AG09309 (cell line): ENCODE measurements around the gene EEIG2.
A peak's percentile ranks its signal among the peaks of the same experiment; 100 is the strongest.

Source experiments
- DNase-seq: peaks from one replicate; pipeline ENCODE4 v3.0.0-alpha.2; 2010; ENCODE audit warnings: low read depth
- H3K4me3 ChIP-seq: 2 replicates; pipeline ENCODE4 v1.5.1; 2011; ENCODE audit warnings: mild to moderate bottlenecking, low read depth, low read length, moderate library complexity; ENCODE audit not compliant: control insufficient read depth
- TF ChIP-seq, protein P1 (sequence below): IDR thresholded peaks from 2 replicates; pipeline ENCODE4 v1.5.1; 2011; ENCODE audit warnings: mild to moderate bottlenecking, low read depth, low read length, inconsistent platforms; ENCODE audit not compliant: insufficient read depth, control insufficient read depth; ENCODE audit errors: missing control alignments

EEIG2 gene

DNA sequence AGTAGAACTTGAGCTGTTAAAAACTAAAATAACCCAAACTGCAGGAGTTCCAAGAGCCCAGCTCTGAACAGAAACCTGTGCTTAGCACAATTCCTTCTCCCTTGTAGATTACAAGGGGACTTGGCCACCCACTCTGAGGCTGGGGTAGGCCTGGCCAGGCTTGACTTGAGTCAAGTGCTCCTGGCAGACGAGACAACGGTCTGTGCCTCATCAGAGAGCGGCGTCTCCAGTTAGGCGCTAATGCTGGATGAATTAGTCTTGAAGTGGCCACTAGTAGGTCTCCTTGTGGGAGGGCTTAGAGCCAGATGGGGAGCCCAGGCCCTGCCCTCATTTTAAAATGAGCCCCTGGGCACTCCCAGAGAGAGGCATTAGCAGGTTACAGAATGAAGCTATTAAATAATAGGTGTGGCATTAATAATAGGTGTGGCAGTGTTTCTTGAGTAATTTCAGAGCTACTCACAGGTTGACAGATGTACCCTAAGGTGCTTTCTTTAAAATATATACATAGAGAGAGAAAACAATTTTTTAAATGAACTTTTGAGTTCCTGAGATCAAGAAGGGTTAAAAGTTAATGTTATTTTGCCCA is 1.1 kb downstream of the EEIG2 start:
- no peak for DNase-seq
- TF ChIP-seq, protein P1, sequence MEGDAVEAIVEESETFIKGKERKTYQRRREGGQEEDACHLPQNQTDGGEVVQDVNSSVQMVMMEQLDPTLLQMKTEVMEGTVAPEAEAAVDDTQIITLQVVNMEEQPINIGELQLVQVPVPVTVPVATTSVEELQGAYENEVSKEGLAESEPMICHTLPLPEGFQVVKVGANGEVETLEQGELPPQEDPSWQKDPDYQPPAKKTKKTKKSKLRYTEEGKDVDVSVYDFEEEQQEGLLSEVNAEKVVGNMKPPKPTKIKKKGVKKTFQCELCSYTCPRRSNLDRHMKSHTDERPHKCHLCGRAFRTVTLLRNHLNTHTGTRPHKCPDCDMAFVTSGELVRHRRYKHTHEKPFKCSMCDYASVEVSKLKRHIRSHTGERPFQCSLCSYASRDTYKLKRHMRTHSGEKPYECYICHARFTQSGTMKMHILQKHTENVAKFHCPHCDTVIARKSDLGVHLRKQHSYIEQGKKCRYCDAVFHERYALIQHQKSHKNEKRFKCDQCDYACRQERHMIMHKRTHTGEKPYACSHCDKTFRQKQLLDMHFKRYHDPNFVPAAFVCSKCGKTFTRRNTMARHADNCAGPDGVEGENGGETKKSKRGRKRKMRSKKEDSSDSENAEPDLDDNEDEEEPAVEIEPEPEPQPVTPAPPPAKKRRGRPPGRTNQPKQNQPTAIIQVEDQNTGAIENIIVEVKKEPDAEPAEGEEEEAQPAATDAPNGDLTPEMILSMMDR: peak; percentile 15

DNA sequence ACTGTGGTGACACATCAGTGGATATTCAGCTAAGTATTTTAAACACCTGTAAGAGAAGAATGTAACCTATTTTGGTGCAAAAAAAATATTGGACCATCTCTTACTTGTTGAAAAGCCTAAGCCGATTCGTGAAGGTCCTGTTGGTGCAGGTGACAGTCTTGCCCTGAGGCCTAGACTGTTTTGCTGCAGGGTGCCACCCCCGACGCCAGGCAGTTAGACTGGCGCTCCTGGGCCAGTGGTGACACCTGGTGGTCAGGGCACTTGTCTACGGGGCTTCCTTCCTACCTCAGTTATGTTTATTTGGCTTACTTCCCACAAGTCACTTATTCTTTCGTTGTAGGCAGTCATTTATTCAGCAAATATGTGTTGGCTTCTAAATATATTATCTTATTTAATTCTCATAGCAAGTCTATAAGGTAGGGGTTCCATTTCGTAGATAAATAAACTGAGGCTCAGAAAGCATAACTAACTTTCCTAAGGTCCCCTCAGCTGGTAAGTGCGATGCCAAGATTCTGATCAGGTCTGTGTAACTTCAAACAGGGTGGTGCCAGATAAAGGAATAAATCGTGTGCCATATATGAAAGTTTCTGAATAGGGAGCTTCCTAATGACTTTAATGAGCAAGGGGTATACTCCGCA is 1.9 kb downstream of the EEIG2 start:
- DNase-seq: no peak
- TF ChIP-seq, protein P1: peak; percentile 35
- H3K4me3 ChIP-seq: no peak overlapping the region

More for the DNA sequence above, 1.1 kb downstream of the EEIG2 start:
- peak overlapping the region; percentile 79 for H3K4me3 ChIP-seq

DNA sequence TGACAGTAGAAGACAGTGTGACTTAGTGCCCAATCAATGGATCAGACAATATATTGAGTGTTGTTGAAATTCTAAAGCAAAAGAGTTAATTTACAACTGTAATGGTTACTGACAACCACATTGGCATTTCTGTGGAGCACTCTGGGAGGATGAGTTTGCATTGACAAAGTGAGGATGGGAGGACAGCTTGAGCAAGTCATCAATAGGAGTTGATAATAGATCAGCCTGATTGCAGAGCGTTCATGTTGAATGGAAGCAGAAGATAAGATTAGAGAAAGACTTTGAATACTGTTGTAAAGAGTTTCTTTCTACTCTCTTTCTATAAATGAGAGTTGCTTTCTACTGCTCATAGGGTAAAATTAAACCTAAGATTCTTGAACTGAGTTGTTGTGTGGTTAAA is 3.9 kb downstream of the EEIG2 start:
- no peak for DNase-seq
- TF ChIP-seq, protein P1: no peak
- no peak overlapping the region for H3K4me3 ChIP-seq

DNA sequence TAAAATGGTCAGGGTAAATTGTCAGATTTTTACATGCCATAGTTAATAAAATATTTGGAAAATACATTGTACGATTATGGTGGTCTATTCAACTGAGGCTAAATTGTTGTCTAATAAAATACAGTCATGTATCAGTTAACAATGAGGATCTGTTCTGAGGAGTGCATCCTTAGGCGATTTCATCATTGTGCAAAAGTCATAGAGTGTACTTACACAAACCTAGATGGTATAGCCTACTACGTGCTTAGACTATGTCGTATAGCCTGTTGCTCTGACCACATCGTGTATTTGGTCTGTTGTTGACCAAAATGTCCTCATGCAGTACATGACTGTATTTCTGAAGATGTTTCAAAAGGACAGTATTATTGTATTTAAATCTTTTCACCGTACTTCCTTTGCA is 5.2 kb downstream of the EEIG2 start:
- TF ChIP-seq, protein P1: no peak
- no peak for DNase-seq

DNA sequence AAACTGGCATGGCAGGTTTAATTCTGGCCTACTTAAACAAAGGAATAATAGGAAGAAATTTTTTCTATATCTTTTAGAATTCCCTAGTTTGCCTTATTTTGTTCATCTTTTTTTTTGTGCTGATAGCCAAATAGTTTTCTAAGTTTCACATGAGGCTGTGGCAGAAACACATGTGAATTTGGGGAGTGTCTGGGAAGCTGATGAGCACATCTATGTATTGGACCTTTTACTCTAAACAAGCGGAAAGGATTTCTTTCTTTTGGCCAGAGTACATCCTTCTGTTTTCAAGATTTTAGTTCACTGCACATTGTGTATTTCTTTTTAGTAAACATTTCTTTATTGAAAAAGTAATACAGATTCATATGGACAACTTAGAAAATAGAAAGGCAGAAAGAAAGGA is 5.6 kb downstream of the EEIG2 start:
- TF ChIP-seq, protein P1: no peak
- no peak for DNase-seq
- H3K4me3 ChIP-seq: no peak overlapping the region

More for the DNA sequence above, 5.2 kb downstream of the EEIG2 start:
- H3K4me3 ChIP-seq: no peak overlapping the region

DNA sequence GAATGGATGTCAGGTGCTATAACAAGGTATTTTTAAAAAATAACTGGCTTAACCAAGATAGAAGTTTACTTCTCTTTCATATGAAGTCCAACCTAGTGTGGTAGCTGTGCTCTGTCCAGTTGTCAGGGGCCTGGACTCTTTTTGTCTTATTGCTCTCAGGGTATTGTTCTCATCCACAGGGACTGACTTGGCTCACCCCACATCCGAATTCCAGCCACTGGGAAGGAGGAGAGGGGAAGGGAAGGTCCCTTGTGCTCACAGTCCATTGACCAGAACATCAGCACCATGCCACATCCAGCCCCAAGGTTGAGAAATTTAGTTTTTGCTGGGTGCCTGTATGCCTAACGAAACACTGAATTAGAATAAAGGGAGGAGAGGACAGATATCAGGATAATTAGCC is 8.7 kb downstream of the EEIG2 start:
- TF ChIP-seq, protein P1: no peak
- H3K4me3 ChIP-seq: no peak overlapping the region
- no peak for DNase-seq
